Keratinocyte (primary cell): ENCODE data around the gene ARID5A. TPM values are rescaled to one million over a fixed set of nuclear protein-coding genes. Genes with fewer than 3 reads are reported as not detected.

ENCODE experiments used
- DNase-seq: peaks from one replicate; pipeline ENCODE4 v3.0.0-alpha.2; 2011; ENCODE audit warnings: low read depth, missing footprints, low spot score
- FAIRE-seq: peaks from 2 replicates; lab custom pipeline; 2011; peaks lifted over from hg19 to GRCh38; lab: Jason Lieb, UNC
- H2AFZ ChIP-seq: 2 replicates; pipeline ENCODE4 v1.6.0; 2012; ENCODE audit warnings: low read length, control low read depth, inconsistent platforms; ENCODE audit not compliant: control insufficient read depth
- H3K27ac ChIP-seq: 2 replicates; pipeline ENCODE4 v1.5.1; 2011; ENCODE audit warnings: low read length; ENCODE audit not compliant: control insufficient read depth, insufficient read depth
- H3K27me3 ChIP-seq: 3 replicates; pipeline ENCODE4 v1.6.0; 2011; ENCODE audit warnings: low read length; ENCODE audit not compliant: control insufficient read depth, insufficient read depth; ENCODE audit errors: extremely low read depth
- H3K36me3 ChIP-seq, 2 experiments: 2 replicates in 1 of 2; 3 replicates in 1 of 2; pipeline ENCODE4 v1.5.1; 2011; ENCODE audit warnings: low read length in 2 of 2, mild to moderate bottlenecking in 1 of 2; ENCODE audit not compliant: control insufficient read depth in 2 of 2, insufficient read depth in 2 of 2; ENCODE audit errors: extremely low read depth in 1 of 2
- H3K4me1 ChIP-seq: 3 replicates; pipeline ENCODE4 v1.5.1; 2011; ENCODE audit warnings: low read length; ENCODE audit not compliant: control insufficient read depth, insufficient read depth; ENCODE audit errors: extremely low read depth
- H3K4me2 ChIP-seq: 3 replicates; pipeline ENCODE4 v1.6.0; 2011; ENCODE audit warnings: low read depth, low read length; ENCODE audit not compliant: control insufficient read depth, insufficient read depth; ENCODE audit errors: extremely low read depth
- H3K4me3 ChIP-seq, 3 experiments: fragments of 200-600 bp in 1 of 3; sonication (generic) in 1 of 3; 2 replicates in 2 of 3; 3 replicates in 1 of 3; pipeline ENCODE4 v1.5.1; 2011 to 2016; ENCODE audit warnings: low read length in 3 of 3, mild to moderate bottlenecking in 3 of 3, control low read depth in 2 of 3, inconsistent platforms in 1 of 3, low read depth in 1 of 3, mixed read lengths in 1 of 3, mixed run types in 1 of 3, moderate library complexity in 1 of 3; ENCODE audit not compliant: control insufficient read depth in 2 of 3, insufficient read depth in 2 of 3; ENCODE audit errors: extremely low read depth in 1 of 3
- H3K79me2 ChIP-seq: 2 replicates; pipeline ENCODE4 v1.6.0; 2012; ENCODE audit warnings: low read length; ENCODE audit not compliant: control insufficient read depth, insufficient read depth
- H3K9ac ChIP-seq: 3 replicates; pipeline ENCODE4 v1.6.0; 2011; ENCODE audit warnings: low read length; ENCODE audit not compliant: control insufficient read depth, insufficient read depth; ENCODE audit errors: extremely low read depth
- H3K9me1 ChIP-seq: 3 replicates; pipeline ENCODE4 v1.6.0; 2011; ENCODE audit warnings: low read length; ENCODE audit not compliant: control insufficient read depth, insufficient read depth; ENCODE audit errors: extremely low read depth
- H3K9me3 ChIP-seq: 2 replicates; pipeline ENCODE4 v1.5.1; 2012; ENCODE audit warnings: low read depth, low read length; ENCODE audit not compliant: control insufficient read depth
- H4K20me1 ChIP-seq: 3 replicates; pipeline ENCODE4 v1.6.0; 2011; ENCODE audit warnings: low read length; ENCODE audit not compliant: control insufficient read depth, insufficient read depth; ENCODE audit errors: extremely low read depth
- CTCF ChIP-seq, 3 experiments: IDR thresholded peaks in 1 of 3; conservative IDR thresholded peaks in 1 of 3; optimal IDR thresholded peaks in 1 of 3; 2 replicates in 2 of 3; 3 replicates in 1 of 3; pipeline versions ENCODE3 to v1.5.1; 2011; ENCODE audit warnings: low read length in 3 of 3, mild to moderate bottlenecking in 3 of 3, moderate library complexity in 2 of 3, control low read depth in 1 of 3, inconsistent platforms in 1 of 3; ENCODE audit not compliant: insufficient read depth in 2 of 3; ENCODE audit errors: extremely low read depth in 1 of 3
- EZH2 ChIP-seq: IDR thresholded peaks from one replicate; pipeline ENCODE4 v1.6.1; 2012; ENCODE audit warnings: inconsistent platforms, mild to moderate bottlenecking, low read length, moderate library complexity
- dilution Hi-C: fragments of 300-500 bp; cut with MboI; formaldehyde crosslinking; loops from one replicate; pipeline ENCODE4 v1.7.0; 2020; ENCODE audit warnings: low sequenced_read_pairs; ENCODE audit not compliant: extremely low pct_ligation_motif_present
- polyA plus RNA-seq, 5 experiments: library from polyadenylated mRNA; depleted of rRNA in 3 of 5; stranded (reverse) in 3 of 5; stranded (forward) in 1 of 5; unstranded in 1 of 5; fragments of >200 nt; gene quantifications; 1 replicate in 1 of 5; 2 replicates in 3 of 5; 3 replicates in 1 of 5; pipeline versions ENCODE4 v1.2.1 to v1.2.3, GENCODE V29; 2011 to 2012; ENCODE audit warnings: missing spikeins in 2 of 5, low read depth in 1 of 5, low replicate concordance in 1 of 5

Gene ARID5A
- polyA plus RNA-seq, 1 donor (not counting 4 experiments of a cell fraction or from before 2014, with no cell fraction given): 1.6 TPM

GRCh38 chr2:96526615-96527285 is 9.8 kb upstream of the ARID5A start:
- H3K4me1 ChIP-seq: peaks cover 3% of the 10 kb centered on the region
- H3K36me3 ChIP-seq: no peaks in the 10 kb centered on the region
- no peaks in the 10 kb centered on the region for H4K20me1 ChIP-seq
- peak overlapping the region; percentile 64 for H3K4me2 ChIP-seq
- peaks cover 38% of the 10 kb centered on the region for H3K27me3 ChIP-seq
- DNase-seq (no peak), FAIRE-seq (no peak)
- no peaks in the 10 kb centered on the region for H3K79me2 ChIP-seq
- H2AFZ ChIP-seq: peak overlapping the region; percentile 71
- H3K27ac ChIP-seq: no peak overlapping the region
- no peak for TF ChIP-seq CTCF (optimal IDR thresholded peaks at IDR 0.05 in 1 of 3, IDR thresholded peaks at IDR 0.05 in 1 of 3, conservative IDR thresholded peaks at IDR 0.05 in 1 of 3; ENCODE audit: extremely low read depth in 1 of 3, insufficient read depth in 2 of 3, low read length in 3 of 3)
- TF ChIP-seq EZH2: no peak
- H3K9me3 ChIP-seq: no peaks in the 10 kb centered on the region
- H3K9me1 ChIP-seq: no peaks in the 10 kb centered on the region
- H3K4me3 ChIP-seq: peak overlapping the region in 2 of 3 experiments; percentile 51 to 56
- peak overlapping the region; percentile 68 for H3K9ac ChIP-seq
- dilution Hi-C loops: no loop called here

GRCh38 chr2:96527286-96528005 is 9.1 kb upstream of the ARID5A start:
- H3K9me1 ChIP-seq: no peaks in the 10 kb centered on the region
- no peaks in the 10 kb centered on the region for H3K79me2 ChIP-seq
- H4K20me1 ChIP-seq: no peaks in the 10 kb centered on the region
- H3K27ac ChIP-seq: no peak overlapping the region
- peak overlapping the region; percentile 64 for H3K4me2 ChIP-seq
- dilution Hi-C loops: no loop called here
- peak overlapping the region; percentile 68 for H3K9ac ChIP-seq
- DNase-seq: no peak
- no peaks in the 10 kb centered on the region for H3K36me3 ChIP-seq
- H2AFZ ChIP-seq: peak overlapping the region; percentile 71
- FAIRE-seq: no peak
- H3K4me3 ChIP-seq: peak overlapping the region in 2 of 3 experiments; percentile 51 to 56
- no peaks in the 10 kb centered on the region for H3K9me3 ChIP-seq
- peaks cover 38% of the 10 kb centered on the region for H3K27me3 ChIP-seq
- H3K4me1 ChIP-seq: peaks cover 8% of the 10 kb centered on the region
- TF ChIP-seq CTCF (optimal IDR thresholded peaks at IDR 0.05 in 1 of 3, IDR thresholded peaks at IDR 0.05 in 1 of 3, conservative IDR thresholded peaks at IDR 0.05 in 1 of 3; ENCODE audit: extremely low read depth in 1 of 3, insufficient read depth in 2 of 3, low read length in 3 of 3): no peak
- no peak for TF ChIP-seq EZH2
